ENCODE results near the gene GFRA1. TPM values are rescaled to one million over a fixed set of nuclear protein-coding genes. Genes with fewer than 3 reads are reported as not detected.

Gene GFRA1
- total and polyA plus RNA-seq, 2 donors (not counting 3 experiments of a cell fraction or from before 2014, with no cell fraction given), result 0.22 to 0.88 TPM

- Histone ChIP-seq H3K27me3 (ENCODE audit: control insufficient read depth in 2 of 2, insufficient read depth in 2 of 2, low read length in 2 of 2) (no peaks in the 10 kb centered on the region), H3K4me1 (ENCODE audit: control insufficient read depth, extremely low read depth, insufficient read depth, low read length) (no peaks in the 10 kb centered on the region), H2AFZ (ENCODE audit: low read depth, low read length) (no peak overlapping the region), H3K79me2 (ENCODE audit: control insufficient read depth, insufficient read depth, low read length) (no peaks in the 10 kb centered on the region), H3K4me3 (replicated peaks in 1 of 3; ENCODE audit: insufficient read depth in 1 of 3, low read depth in 1 of 3, low read length in 3 of 3) (no peak overlapping the region), H3K9me1 (replicated peaks; ENCODE audit: control insufficient read depth, extremely low read depth, insufficient read depth, low read length) (no peaks in the 10 kb centered on the region), H3K27ac (ENCODE audit: insufficient read depth, low read depth, low read length) (no peak overlapping the region), H3K9ac (replicated peaks; ENCODE audit: extremely low read depth, insufficient read depth, low read length) (no peak overlapping the region), H3K4me2 (ENCODE audit: insufficient read depth, low read length) (no peak overlapping the region), H3K9me3 (replicated peaks; ENCODE audit: control insufficient read depth, insufficient read depth, low read length) (peaks cover 6% of the 10 kb centered on the region), H3K36me3 (ENCODE audit: control insufficient read depth in 2 of 2, extremely low read depth in 1 of 2, insufficient read depth in 2 of 2, low read length in 2 of 2) (no peaks in the 10 kb centered on the region), H4K20me1 (replicated peaks; ENCODE audit: control insufficient read depth, extremely low read depth, insufficient read depth, low read length) (no peaks in the 10 kb centered on the region)
- BruUV-seq (replicated peaks), result no TSS peak
- ChIA-PET POLR2A (no interaction called here), CTCF (no interaction called here)
- TF ChIP-seq FOS (IDR thresholded peaks at IDR 0.05; ENCODE audit: borderline replicate concordance, insufficient read depth, low read length), result no peak
- TF ChIP-seq, protein P1, sequence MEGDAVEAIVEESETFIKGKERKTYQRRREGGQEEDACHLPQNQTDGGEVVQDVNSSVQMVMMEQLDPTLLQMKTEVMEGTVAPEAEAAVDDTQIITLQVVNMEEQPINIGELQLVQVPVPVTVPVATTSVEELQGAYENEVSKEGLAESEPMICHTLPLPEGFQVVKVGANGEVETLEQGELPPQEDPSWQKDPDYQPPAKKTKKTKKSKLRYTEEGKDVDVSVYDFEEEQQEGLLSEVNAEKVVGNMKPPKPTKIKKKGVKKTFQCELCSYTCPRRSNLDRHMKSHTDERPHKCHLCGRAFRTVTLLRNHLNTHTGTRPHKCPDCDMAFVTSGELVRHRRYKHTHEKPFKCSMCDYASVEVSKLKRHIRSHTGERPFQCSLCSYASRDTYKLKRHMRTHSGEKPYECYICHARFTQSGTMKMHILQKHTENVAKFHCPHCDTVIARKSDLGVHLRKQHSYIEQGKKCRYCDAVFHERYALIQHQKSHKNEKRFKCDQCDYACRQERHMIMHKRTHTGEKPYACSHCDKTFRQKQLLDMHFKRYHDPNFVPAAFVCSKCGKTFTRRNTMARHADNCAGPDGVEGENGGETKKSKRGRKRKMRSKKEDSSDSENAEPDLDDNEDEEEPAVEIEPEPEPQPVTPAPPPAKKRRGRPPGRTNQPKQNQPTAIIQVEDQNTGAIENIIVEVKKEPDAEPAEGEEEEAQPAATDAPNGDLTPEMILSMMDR (IDR thresholded peaks at IDR 0.05; ENCODE audit: extremely low read depth in 1 of 2, insufficient read depth in 1 of 2, low read depth in 1 of 2, low read length in 2 of 2), result no peak
- DNase-seq (ENCODE audit: low read depth, low spot score) (no peak), FAIRE-seq (no peak)
- intact Hi-C loops (cut with micrococcal nuclease) (no loop called here), dilution Hi-C loops (cut with MboI; ENCODE audit: extremely low pct_ligation_motif_present, low sequenced_read_pairs) (no loop called here)
Measured at GRCh38 chr10:116162851-116163250, 110.2 kb downstream of the GFRA1 start.

- Histone ChIP-seq H3K9me3 (replicated peaks; ENCODE audit: control insufficient read depth, insufficient read depth, low read length) (peaks cover 6% of the 10 kb centered on the region), H3K9ac (replicated peaks; ENCODE audit: extremely low read depth, insufficient read depth, low read length) (no peak overlapping the region), H3K27me3 (ENCODE audit: control insufficient read depth in 2 of 2, insufficient read depth in 2 of 2, low read length in 2 of 2) (no peaks in the 10 kb centered on the region), H2AFZ (ENCODE audit: low read depth, low read length) (no peak overlapping the region), H3K4me3 (replicated peaks in 1 of 3; ENCODE audit: insufficient read depth in 1 of 3, low read depth in 1 of 3, low read length in 3 of 3) (no peak overlapping the region), H3K27ac (ENCODE audit: insufficient read depth, low read depth, low read length) (no peak overlapping the region), H3K4me1 (ENCODE audit: control insufficient read depth, extremely low read depth, insufficient read depth, low read length) (no peaks in the 10 kb centered on the region), H3K9me1 (replicated peaks; ENCODE audit: control insufficient read depth, extremely low read depth, insufficient read depth, low read length) (no peaks in the 10 kb centered on the region), H3K36me3 (ENCODE audit: control insufficient read depth in 2 of 2, extremely low read depth in 1 of 2, insufficient read depth in 2 of 2, low read length in 2 of 2) (no peaks in the 10 kb centered on the region), H3K4me2 (ENCODE audit: insufficient read depth, low read length) (no peak overlapping the region), H4K20me1 (replicated peaks; ENCODE audit: control insufficient read depth, extremely low read depth, insufficient read depth, low read length) (no peaks in the 10 kb centered on the region), H3K79me2 (ENCODE audit: control insufficient read depth, insufficient read depth, low read length) (no peaks in the 10 kb centered on the region)
- ChIA-PET CTCF (no interaction called here), POLR2A (no interaction called here)
- DNase-seq (ENCODE audit: low read depth, low spot score), result no peak
- no peak for FAIRE-seq
- dilution Hi-C loops (cut with MboI; ENCODE audit: extremely low pct_ligation_motif_present, low sequenced_read_pairs) (no loop called here), intact Hi-C loops (cut with micrococcal nuclease) (no loop called here)
- no peak for TF ChIP-seq EZH2 (IDR thresholded peaks at IDR 0.05; ENCODE audit: borderline replicate concordance, low read depth, low read length, severe bottlenecking)
- no peak for TF ChIP-seq FOS (IDR thresholded peaks at IDR 0.05; ENCODE audit: borderline replicate concordance, insufficient read depth, low read length)
- TF ChIP-seq GATA2 (IDR thresholded peaks at IDR 0.05; ENCODE audit: insufficient read depth, insufficient read length, low read depth, low read length), result no peak
- no peak for TF ChIP-seq MYC (IDR thresholded peaks at IDR 0.05; ENCODE audit: low read depth, low read length)
- no peak for TF ChIP-seq POLR2A (IDR thresholded peaks at IDR 0.05; ENCODE audit: low read depth, low read length)
- BruUV-seq (replicated peaks), result no TSS peak
Measured at GRCh38 chr10:116160271-116160670, 112.7 kb downstream of the GFRA1 start.
